ENCODE results near the gene PHF21B.

Gene PHF21B

DNA sequence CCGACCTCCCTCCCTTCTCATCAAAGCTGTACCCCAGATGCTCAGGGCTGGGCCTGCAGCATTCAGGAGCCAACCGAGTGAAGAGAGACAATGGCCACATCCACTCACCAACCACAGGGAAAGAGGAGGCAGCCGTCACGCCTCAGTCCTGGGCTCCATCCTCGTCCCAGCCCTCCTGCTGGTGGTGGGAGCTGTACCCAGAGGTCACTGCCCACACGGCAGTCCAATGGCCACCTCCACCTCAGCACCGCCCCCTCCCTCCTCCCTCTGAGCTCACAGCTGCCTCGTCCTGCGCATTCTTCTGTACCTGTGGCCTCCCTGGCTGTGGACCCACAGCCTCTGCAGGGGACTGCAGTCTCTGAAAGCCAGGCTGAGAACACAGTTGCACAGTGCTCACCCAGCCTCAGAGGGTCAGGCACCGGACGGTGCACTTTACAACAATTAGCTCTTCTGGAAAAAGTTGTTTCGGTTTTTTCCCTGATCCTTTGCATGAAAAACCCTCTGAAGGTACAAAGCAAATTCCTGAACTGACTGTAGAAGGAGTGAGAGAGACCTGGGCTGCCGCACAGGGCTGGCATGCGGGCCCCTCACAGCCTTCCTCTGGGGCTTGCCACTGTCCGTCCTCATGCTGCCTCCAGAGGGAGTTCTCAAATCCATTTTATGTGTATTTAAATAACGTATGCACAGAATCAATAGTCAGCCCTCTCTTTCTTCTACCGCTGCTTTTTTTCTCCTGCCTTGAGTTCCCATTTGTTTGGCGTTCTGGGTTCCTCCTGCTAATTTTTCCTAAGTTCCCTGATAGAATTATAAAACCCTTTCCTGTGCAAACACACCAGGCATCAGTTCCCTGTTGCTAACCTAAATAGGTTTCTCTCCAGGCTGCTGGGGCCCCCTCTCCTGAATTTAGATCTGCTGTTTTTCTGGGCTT is 52.7 kb downstream of the PHF21B start:
- no peak for DNase-seq (ENCODE audit: low read depth)

GRCh38 chr22:44955102-44955501 is 54.7 kb downstream of the PHF21B start:
- DNase-seq (ENCODE audit: low read depth): no peak

- DNase-seq (ENCODE audit: low read depth): no peak
Measured at GRCh38 chr22:44954149-44954548, 55.7 kb downstream of the PHF21B start.

DNA sequence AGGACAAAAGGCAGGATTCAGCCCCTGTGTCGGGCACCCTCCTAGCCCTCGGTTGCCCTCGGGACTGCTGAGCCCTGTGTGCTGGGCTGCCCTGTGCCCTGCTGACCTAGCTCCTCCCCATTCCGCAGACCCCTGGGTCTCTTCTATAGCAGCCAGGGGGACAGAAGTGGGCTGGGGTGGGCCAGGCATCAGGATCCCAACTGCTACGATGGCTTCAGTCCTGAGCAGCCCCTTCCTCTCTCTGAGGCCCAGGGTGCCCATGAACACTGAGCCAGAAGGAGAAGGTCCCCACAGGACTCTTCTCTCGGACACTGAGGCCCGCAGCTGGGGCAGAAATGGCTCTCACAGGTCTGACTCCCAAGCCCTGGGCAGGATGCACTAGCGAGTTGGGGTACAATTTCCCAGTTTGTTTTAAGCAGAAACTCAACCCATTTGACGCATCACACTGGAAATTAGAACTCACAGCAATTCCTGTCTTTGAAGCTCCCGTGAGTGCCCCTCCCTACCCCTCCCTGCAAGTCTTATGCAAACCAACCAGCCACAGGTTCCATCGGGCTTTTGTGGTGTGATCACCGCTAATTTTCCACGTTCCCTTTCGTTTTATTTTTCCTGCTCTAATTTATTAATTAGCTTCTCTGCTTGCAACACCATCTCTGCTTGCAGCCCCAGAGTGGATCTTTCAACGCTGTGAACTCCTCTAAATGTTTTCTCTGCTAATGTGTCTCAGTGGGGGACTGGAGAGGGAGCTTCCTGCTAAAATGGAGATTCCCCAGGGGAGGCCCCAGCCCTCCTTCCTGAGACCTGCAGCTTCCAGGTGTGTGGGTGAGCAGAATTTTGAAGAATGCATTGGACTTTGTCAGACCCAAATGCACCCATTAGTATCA is 56.7 kb downstream of the PHF21B start:
- no peak for DNase-seq (ENCODE audit: low read depth)

DNA sequence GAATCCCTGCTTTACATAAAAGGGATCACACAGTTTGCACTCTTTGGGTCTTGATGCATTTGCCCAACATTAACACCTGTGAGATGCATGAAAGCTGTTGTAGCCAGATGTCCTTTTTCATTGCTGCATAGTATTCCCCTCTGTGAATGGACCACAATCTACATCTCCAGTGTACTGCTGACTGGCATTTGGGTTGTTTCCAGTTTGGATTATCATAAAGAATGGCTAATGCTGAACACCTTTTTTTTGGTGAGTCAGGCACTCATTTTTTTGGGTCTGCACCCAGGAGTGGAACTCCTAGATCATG is 58.3 kb downstream of the PHF21B start:
- no peak for DNase-seq (ENCODE audit: low read depth)

GRCh38 chr22:44950806-44951509 is 58.8 kb downstream of the PHF21B start:
- DNase-seq (ENCODE audit: low read depth): no peak

DNA sequence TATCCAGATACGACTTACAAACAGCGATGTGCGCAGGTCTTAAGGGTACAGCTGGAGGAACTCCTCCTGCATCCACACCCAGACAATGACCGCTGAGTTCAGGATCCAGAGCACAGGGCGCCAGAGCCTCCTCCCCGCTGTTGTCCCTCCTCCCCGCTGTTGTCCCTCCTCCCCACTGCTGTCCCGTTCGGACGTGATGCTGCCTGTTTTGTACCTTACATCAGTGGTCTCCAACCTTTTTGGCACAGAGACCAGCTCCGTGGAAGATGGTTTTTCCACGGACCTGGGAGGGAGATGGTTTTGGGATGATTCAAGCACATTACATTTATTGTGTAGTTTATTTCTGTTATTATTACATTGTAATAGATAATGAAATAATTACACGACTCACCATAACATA is 62.0 kb downstream of the PHF21B start:
- no peak for DNase-seq (ENCODE audit: low read depth)

GRCh38 chr22:44947049-44947448 is 62.8 kb downstream of the PHF21B start:
- no peak for DNase-seq (ENCODE audit: low read depth)

DNA sequence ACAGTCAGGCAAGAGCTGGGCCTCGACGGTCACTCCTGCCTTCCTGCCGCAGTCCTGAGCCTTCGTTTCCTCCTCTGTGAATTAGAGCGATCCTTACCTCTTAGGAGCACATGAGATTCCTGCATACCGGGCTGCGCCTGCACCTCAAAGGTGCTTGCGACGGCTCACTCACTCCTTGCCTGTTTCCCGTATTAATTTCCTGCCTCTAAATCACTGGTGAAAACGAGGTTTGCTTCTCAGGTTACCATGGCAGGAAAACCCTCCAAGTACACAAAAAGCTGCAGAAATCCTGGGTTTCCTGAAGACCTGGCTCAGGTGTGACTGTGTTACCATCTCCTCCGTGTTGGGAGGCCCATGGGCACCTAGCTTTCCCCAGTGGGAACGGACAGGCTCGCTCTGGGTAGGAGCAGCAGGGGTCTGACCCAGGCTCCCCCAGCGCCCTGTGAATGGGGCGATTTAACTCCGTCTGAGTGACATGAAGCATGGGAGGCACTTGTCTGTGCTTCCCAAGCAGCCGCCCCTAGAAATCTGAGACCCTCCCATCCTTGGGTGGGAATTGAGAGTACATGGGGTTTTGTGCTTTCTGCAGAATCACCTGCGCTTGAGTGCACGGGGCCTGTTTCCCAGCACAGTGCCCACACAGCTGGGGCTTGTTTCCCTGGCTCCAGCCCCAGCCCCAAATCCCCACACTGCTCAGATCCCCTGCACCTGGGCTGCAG is 64.8 kb downstream of the PHF21B start:
- no peak for DNase-seq (ENCODE audit: low read depth)

- no peak for DNase-seq (ENCODE audit: low read depth)
Measured at GRCh38 chr22:44943701-44944324, 66.0 kb downstream of the PHF21B start.

GRCh38 chr22:44942979-44943700 is 66.7 kb downstream of the PHF21B start:
- no peak for DNase-seq (ENCODE audit: low read depth)

GRCh38 chr22:44942056-44942455 is 67.7 kb downstream of the PHF21B start:
- DNase-seq (ENCODE audit: low read depth): no peak

- DNase-seq (ENCODE audit: low read depth): no peak
Measured at GRCh38 chr22:44941207-44941606, 68.6 kb downstream of the PHF21B start.

GRCh38 chr22:44940130-44940529 is 69.7 kb downstream of the PHF21B start:
- DNase-seq (ENCODE audit: low read depth): no peak

GRCh38 chr22:44939451-44939850 is 70.4 kb downstream of the PHF21B start:
- no peak for DNase-seq (ENCODE audit: low read depth)

GRCh38 chr22:44938886-44939285 is 70.9 kb downstream of the PHF21B start:
- no peak for DNase-seq (ENCODE audit: low read depth)

DNA sequence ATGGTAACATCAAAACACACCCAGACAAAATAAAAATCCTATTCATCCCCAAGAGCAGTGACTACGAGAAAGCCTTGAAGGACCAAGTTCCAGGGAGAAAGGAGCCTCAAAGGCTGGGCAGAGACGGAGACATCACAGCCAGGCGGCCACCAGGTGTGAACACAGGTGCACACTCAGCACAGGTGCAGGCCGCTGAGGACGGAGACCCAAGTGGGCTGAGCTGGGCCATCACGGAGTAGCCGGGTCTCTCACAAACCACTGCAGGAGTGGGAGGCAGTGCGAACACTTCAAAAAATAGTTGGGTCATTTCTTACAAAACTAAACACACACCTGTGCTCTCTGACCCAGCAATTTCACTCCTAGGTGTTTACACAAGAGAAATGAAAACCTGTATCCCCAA is 72.6 kb downstream of the PHF21B start:
- DNase-seq (ENCODE audit: low read depth): no peak

DNA sequence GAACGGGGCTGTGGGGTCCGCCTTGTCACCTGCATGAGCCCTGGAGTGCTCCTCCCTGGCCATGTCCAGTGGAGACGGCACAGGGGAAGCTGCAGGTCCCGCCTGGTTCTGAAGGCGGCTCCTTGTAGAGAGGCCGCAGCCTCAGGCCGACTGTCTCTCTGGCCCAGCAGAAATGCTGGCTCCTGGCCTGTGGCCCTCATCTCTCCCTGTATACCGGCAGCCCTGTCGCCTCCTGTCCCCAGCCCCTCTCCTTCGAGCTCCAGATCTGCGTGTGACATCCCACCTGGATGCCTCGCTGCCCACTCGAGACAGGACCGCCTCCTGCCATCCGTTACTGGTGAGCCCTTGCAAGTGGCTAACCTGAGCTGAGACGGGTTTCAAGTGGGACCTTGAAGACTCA is 73.6 kb downstream of the PHF21B start:
- no peak for DNase-seq (ENCODE audit: low read depth)

GRCh38 chr22:44935724-44936123 is 74.1 kb downstream of the PHF21B start:
- no peak for DNase-seq (ENCODE audit: low read depth)

GRCh38 chr22:44934454-44934735 is 75.4 kb downstream of the PHF21B start:
- no peak for DNase-seq (ENCODE audit: low read depth)
